Measurements from ENCODE around the gene ANXA8.
"Not testable (repeated sequence)": the region's sequence is repeated elsewhere in the genome, so short reads cannot be mapped to it uniquely, and the experiment has no call there.

Gene ANXA8, protein sequence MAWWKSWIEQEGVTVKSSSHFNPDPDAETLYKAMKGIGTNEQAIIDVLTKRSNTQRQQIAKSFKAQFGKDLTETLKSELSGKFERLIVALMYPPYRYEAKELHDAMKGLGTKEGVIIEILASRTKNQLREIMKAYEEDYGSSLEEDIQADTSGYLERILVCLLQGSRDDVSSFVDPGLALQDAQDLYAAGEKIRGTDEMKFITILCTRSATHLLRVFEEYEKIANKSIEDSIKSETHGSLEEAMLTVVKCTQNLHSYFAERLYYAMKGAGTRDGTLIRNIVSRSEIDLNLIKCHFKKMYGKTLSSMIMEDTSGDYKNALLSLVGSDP

DNA sequence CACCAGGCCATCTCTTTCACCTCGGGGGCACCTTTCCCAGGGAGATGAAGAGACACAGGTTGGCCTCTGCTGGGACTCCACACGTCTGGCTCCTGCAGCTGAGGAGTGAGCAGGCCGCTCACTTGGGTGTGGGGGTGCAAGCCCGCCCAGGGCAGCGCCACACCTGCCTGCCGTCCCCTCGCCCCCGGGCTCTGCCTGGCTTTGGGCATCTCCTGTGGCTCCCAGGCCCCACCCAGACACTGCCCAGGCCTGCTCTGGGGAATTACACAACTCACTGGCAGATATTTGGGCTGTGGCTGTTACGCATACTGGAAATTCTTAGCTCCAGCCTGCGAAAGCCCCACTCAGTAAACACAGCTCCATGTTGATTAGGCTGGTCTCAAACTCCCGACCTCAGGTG lies at the start of gene ANXA8:
ANXA8 (minus strand) TSS at position 193 of the 400 bp plus-strand sequence; CDS start at position 11, 182 bp downstream.
- not testable (repeated sequence) for DNase-seq

DNA sequence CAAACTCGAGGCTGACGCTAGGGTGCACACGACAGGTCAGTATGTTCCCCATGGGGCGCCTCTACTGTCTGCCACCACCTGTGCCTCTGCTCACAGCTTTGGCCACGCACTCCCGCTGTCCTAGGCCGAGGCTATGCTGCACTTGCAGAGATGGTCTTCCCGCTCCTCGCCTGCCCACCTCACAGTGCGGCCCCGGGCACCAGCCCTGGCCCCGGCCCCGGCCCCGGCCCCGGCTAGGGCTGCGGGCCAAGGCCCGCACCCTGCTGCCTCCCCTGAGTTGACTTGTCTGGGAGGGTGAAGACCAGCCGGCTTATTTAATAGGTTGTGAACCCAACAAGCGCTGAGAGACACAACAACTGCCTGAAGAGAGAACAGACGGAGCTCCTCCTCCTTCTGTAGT lies 39.6 kb upstream of the ANXA8 start, which contains the start of gene AGAP9:
AGAP9 (minus strand) TSS at position 164 of the 400 bp plus-strand sequence; CDS start at position 52, 112 bp downstream.
- DNase-seq: not testable (repeated sequence)

DNA sequence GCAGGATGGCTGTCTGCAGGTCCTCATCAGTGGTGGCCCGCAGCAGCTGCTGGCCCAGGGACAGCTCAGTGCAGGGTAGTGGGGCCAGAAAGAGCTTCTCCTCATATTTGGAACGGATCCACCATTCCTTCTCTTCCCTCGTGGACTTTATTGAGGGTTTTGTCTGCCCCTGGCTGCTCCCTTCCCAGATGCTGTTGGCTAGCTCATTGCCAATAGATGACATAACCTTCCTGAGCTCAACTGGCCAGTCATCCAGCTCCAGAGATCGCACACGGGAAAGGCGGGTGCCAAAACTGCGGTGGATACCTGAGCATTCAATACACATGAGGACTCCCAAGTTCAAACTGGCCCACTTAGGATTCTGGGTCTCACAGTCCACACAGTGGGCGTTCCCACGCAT lies 18.4 kb upstream of the ANXA8 start:
- not testable (repeated sequence) for DNase-seq

DNA sequence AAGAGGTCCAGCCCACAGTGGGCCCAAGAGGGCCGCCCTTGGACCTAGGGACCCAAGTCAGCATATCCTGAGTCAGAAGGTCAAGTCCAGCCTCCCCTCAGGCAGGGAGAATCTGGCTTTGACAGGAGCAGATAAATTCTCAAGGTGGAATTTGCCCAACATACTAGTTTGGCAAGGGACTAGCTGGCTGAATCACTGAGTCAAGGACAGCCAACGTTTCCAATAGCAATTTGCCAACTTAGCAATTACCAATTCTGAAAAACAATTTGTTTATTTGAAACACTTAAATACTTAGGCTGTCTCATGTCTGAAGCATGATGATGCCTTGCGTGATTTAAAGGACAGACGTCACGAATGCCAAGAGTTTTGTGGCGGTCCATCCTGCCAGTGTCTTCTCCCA lies 10.3 kb upstream of the ANXA8 start:
- not testable (repeated sequence) for DNase-seq

DNA sequence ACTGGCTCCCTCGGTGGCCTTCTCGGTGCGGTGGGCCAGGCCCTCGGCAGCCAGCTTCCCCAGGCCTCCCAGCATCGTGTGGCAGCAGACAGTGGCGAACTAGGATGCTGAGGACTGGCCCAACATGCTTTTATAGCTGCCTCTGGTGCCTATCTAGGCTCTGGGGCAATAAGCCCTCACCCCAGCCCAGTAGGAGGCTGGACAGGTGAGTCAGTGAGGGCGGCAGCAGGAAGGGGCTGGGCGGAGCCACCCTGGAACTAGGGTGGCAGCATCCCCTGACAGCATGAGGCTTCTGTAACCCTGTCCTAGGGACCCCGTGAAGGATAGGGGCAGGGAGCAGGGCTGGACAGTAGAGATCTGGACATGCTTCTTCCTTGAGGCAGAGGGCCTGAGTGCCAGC lies 7.7 kb upstream of the ANXA8 start, which contains the start of gene FAM25G:
FAM25G (minus strand) TSS at position 101 of the 400 bp plus-strand sequence; CDS start at position 75, 26 bp downstream.
- not testable (repeated sequence) for DNase-seq

DNA sequence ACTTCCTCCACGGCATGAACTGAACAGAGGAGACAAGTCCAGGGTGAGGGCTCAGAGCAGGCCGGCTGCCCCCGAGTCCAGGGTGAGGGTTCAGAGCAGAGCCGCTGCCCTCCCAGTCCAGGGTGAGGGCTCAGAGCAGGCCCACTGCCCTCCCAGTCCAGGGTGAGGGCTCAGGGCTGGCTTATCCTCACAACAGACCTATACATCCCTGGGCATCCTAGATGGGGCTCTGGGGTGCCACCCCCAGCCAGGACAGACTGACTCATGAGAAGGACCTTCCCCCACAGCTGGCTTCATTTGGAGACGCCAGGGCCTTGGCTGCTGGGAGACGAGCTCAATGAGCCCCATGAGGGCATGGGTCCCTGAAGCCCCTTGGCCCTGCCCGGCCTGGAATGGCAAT lies 5.7 kb upstream of the ANXA8 start:
- DNase-seq: not testable (repeated sequence)

DNA sequence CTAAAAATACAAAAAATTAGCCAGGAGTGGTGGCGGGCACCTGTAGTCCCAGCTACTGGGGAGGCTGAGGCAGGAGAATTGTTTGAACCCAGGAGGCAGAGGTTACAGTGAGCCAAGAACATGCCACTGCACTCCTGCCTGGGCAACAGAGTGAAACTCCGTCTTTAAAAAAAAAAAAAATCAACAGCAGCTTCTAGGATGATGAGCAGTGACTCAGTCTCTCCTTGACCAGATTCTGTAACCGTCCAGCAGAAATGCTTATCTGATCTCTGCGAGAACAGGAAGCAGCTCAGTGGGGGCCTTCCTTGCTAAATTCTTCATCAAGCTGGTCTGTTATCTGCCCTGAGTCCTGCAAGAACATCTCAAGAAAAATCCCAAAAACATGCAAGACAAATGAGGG lies 2.0 kb upstream of the ANXA8 start:
- DNase-seq: peak; percentile 56

DNA sequence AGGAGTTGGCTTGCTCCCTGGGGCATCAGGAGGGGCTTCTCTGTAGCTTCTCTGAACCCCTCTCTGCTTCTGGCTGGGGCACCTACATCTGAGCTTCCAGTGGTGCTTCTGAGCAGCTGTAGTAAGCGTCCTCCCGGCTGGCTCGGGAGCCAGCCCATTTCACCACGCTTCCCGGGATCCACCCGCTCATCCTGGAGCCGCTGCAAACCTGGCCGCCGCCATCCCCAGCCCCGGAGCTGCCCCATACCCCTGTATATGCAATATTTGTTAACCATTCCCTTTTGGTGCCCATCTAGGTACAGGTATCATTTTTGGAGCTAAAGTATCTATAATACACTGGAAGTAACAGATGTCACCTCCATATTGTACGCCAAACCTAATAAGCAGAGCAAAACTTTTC lies 871 bp upstream of the ANXA8 start:
- DNase-seq: not testable (repeated sequence)

DNA sequence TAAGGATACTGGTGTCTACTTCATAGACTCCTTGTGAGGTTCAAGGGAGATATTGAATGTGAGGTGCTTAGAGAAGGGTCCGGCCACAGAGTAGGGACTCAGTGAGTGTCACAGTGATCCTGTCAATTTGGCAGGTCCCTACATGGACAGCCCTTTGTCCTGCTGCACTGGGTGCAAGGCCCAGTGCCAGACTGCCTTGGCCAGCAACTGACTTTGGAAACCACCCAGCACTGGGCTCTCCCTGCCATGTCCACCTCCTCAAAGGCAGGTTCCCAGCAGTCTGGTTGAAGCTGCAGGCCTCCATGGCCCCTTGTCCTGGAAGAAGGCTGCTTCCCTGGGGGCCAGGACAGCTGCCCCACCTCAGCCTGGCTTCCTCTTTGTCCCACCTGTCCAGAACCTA lies 1.5 kb downstream of the ANXA8 start:
- not testable (repeated sequence) for DNase-seq

DNA sequence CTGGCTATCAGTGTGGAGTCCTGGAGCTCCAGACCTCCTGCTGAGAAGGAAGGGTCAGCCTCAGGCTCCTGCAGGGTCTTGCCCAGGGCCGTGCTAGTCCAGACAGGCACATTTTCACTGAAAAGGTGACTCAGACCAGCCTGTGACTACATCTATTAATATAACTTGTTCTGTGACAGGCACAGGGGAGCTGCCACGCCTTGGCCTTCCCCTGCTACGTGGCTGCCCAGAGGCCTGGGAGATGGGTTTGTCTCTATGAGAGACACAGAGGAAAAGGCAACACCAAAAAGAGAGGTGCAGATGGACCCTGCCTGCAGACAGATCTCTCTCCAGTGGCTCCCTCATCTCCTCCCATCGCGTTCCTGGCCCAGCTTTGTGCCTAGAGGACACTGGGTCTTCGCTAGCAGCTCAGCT lies 2.1 kb downstream of the ANXA8 start:
- DNase-seq: not testable (repeated sequence)

DNA sequence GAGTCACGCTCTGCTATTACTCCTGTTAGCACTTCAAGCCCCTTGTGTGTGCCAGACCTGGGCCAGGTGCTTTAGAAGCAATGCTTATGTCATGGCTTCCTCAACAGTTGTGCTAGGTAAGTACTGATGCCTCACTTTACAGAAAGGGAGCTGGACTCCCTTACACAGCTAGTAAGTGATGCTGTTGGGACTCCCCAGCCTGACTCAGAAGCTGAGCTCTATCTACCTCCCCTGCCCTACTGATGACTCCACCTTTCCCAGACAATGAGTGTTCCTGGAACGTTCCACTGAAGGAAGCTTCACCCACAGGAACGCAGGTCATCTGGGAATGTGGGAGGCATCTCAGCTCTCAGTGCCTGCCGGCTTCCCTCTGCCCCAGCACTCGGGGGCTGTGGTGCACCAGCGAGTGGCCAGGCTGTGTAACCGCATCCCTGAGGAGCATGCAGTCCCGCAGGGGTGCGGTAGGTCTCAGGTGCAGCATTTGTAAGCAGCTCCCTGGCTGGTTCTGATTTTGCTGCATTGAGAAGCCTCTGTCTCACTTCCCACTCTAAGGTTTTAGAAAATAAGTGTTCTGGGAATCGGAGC lies 2.6 kb downstream of the ANXA8 start:
- DNase-seq: peak; percentile 58

DNA sequence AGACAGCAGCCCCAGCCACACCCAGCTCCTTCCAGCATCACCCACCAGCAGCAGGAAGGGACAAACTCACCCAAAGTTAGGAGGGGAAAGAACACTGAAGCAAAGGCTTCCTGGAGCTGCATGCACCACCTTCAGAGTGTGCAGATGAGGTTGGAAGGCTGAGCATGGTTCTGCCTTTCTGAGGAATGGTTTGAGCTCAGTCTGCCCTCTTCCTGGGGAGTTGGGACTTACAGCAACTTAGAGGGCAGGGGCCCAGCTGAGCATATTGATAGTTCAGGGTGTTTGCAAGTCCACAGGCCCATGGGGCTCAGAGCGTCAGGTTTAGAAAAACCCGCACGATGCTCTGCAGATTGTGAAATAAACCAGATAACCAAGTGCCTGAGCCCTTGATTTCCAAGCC lies 3.8 kb downstream of the ANXA8 start:
- not testable (repeated sequence) for DNase-seq

DNA sequence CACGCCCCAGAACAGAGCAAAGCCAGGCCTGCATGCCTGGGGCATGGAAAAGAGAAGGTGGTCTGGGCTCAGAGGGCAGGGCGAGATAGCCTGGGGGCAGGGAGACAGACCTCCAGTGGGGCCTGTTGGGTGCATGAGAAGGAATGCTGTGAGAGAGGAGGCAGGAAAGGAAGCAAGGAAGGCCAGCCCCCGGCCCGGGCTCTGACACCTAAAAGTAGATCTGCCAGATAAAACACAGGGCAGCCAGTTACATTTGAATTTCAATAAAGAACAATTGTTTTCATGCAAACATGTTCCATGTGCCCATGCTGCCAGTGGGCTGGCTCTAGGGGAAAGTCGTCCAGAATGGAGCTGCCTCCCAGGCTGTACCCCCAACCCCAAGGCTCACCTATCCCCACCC lies 5.8 kb downstream of the ANXA8 start:
- DNase-seq: not testable (repeated sequence)

DNA sequence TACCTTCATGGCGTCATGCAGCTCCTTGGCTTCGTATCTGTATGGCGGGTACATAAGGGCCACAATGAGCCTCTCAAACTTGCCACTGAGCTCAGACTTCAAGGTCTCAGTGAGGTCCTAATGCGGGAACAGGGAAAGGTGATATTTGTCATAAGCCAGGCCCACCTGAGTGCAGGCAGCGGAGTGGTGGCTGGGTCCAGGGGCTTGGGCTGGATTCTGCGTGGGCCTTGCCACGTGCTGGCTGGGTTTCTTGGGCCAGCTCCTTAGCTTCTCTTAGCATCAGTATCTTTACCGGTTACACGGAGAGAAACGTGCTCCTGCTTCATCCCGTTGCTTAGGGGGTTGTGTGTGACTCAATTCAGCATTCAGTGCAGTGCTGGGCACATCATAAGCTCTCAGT lies 6.8 kb downstream of the ANXA8 start:
- DNase-seq: not testable (repeated sequence)

DNA sequence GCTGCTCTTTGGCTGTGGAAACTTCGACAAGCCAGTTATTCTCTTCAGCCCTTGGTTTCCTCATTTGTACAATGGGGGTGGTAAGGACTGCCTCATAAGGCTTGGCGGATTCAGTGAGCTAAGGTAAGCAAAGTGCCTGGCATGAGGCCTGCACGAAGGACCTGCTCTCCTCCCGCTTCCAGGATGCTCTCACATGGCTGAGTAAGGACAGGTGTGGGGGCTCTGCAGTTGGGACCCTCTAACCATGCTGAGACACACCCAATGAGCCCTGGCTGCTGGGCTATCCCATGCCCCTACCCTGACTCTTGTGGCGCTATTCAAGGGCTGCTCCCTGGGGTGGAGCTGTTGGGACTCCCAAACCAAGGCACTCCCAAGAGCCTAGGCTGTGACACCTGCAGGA lies 8.8 kb downstream of the ANXA8 start:
- not testable (repeated sequence) for DNase-seq

DNA sequence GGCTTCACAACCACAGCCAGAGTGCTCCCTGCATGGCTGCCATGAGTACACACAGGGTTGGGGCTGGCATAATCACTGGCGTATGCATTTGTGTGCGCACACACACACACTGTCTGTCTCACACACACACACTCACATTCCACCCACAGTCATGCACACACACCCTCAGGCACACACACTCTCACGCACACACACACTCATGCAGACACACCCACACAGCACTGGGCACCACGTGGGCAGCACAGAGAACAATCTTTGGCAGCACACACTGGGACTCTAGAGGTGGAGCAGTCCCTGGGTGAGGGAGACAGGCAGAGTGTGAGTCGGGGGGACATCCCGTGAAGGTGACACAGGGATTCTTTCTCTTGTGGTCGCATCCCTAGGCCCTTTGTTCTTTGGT lies 10.4 kb downstream of the ANXA8 start:
- DNase-seq: not testable (repeated sequence)

DNA sequence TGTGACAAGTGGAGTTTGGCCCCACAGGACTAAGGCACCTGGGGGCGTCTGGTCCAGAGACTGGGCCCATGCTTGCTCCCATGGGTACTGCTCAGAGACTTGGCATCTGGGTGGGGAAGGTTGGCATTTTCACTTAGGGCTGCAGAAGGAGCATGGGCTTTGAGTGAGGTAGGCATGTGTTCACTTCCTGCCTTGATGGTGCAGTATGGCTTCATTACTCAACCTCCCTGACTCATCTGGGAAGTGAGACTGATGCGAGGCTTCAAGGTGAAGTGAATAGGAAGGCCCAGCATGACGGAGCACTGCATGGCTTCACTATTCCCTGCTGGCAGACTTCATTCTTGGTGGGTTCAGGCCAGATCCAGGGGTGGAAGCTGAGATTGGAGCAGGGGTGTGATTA lies 11.3 kb downstream of the ANXA8 start:
- DNase-seq: not testable (repeated sequence)

DNA sequence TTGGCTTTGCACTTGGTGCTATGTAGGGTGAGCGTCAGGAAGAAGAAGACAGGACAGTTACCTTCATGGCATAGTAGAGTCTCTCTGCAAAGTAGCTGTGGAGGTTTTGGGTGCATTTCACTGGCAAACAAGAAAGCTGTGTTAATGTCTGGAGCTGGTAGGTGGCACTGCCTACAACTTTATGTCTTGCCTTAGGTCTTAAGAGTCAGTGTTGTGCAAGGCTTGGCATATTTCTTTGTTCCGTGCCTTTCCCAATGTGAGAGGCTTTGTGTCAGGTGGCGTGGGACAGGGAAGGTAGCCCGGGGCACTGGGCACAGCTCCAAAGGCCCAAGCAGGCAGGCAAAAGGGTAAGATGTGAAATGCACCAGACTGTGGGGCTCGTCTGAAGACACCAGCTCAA lies 11.8 kb downstream of the ANXA8 start:
- DNase-seq: not testable (repeated sequence)

DNA sequence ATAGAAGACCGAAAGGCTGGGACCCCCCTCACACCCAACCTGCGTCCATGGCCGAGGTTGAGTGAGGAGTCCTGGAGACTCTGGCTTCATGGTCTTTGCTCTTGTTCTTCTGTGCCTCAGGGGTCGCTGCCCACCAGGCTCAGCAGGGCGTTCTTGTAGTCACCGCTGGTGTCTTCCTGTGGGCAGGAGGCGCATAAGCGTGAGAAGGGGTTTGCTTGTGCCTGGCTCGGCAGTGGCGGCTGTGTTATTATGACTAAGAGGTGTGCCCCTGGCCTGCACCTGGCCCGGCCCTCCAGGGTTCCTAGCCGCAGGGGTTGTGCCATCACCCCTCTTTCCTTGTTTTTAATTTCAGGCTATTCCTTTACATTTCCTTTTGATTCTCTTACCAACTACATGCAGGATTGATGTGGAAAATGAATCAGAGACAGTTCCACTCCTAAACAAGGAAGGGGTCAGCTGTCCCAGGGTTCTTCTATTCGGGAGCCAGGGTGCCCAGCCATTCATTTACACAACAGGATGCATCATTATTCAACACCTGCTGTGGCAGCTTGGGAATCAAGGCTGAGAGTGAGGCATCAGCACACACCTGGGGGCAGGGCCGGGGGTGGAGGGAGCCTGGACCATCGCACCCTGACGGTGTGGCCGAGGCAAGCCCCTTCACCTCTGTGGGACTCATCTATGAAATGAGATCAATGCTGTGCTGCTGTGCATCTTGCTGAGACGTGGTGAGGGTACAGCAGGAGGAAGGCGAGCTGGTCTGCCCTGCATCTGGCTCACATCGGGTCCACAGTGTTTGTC lies 15.0 kb downstream of the ANXA8 start:
- not testable (repeated sequence) for DNase-seq

DNA sequence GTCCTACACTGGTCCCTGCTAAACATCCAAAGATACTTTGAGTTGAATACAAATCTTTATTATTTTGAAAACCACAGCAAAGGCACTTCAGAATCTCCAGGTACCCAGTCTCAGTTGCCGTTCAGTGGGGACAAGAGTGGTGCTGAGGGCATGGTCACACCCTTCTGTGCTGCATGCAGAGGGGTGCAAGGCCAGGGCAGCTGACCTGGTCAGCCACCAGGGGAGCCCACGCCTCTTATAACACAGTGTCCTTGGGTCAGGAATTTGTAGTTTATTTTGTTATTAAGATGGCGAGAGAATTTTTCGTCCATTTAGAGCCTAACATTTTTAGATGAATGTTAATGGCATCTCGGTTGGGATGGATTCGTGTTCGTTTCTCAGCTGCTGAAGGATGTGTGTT lies 16.0 kb downstream of the ANXA8 start:
- DNase-seq: not testable (repeated sequence)

DNA sequence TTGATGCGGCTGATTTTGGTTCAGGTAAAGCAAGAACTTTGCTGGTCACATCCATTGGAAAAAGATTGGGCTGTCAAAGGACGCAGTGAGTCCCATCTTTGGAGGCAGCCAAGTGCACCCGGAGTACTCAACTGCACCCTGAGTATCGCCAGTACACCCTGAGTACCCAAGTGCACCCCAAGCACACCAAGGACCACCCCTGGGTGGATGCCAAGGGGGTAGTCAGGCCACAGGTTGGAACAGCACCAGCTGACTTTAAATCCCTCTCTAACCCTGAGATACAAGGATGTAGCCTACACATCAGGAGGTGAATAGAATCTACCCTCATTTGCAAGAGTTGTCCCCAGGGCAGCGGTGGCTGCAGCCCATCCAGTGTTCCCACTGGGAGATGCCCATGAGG lies 16.5 kb downstream of the ANXA8 start:
- DNase-seq: not testable (repeated sequence)

DNA sequence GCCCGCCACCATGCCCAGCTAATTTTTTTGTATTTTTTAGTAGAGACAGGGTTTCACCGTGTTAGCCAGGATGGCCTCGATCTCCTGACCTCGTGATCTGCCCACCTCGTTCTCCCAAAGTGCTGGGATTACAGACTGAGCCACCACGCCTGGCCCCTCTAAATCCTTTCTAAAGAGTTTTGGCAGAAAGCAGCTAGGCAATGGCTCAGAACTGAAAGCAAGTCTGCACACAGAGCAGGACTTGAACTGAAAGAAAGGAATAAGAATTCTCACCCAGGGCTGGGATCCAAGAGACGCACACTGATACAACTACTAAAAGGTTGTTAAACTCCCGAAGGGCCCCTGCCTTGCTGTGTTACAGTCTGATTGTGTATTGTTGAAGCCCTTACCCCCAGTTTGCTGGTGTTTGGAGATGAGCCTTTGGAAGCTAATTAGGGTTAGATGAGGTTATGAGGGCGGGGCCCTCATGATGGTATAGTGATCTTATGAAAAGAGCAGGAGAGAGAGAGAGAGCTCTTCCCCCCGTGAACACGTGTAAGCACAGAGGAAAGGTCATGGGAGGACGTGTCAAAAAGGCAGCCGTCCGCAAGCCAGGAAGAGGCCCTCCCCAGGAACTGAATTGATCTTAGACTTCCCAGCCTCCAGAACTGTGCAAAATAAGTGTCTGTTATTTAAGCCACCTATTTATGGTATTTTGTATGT lies 18.5 kb downstream of the ANXA8 start:
- not testable (repeated sequence) for DNase-seq
